HG02973 (cell line): ENCODE measurements around the gene OPN1SW.

ENCODE experiments used
- ATAC-seq: cut with Tn5 transposase; IDR thresholded peaks from one replicate; pipeline ENCODE4 v1.9.1; 2021; ENCODE audit warnings: moderate library complexity; ENCODE audit not compliant: unreplicated experiment

OPN1SW gene

DNA sequence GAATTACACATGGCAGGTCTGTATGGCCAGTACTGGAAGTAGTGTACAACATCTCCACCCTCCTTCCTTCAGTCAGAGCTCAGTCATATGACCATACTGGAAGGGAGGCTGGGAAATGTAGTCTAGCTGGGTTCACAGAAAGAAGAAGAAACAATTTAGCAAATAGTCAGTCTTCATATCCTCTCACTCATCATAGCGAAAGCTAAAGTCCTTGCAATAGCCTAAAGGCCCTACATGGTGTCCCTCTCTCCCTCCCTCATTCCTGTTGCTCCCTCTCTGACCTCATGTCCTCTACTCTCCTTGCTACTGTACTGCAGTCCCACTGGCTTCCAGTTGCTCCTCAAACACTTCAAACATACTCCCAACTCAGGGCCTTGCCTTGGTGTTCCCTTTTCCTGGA is 40.7 kb downstream of the OPN1SW start:
- no peak for ATAC-seq

DNA sequence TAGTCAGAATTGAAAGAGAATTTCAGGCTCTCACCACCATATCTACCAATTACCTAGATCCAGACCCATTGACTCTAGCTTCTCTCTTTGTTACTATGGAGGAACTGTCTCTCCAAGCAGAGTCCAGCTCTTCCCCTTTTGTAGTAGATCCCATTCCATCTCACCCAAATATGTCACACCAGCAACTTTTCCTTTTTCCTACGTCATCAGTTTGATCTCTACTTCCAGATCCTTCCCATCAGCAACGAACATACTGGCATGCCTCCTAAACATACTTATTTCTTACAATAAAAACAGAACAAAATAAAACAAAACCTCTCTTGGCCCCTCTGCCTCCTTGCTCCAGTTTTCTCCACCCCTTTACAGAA is 42.3 kb downstream of the OPN1SW start:
- ATAC-seq = no peak

DNA sequence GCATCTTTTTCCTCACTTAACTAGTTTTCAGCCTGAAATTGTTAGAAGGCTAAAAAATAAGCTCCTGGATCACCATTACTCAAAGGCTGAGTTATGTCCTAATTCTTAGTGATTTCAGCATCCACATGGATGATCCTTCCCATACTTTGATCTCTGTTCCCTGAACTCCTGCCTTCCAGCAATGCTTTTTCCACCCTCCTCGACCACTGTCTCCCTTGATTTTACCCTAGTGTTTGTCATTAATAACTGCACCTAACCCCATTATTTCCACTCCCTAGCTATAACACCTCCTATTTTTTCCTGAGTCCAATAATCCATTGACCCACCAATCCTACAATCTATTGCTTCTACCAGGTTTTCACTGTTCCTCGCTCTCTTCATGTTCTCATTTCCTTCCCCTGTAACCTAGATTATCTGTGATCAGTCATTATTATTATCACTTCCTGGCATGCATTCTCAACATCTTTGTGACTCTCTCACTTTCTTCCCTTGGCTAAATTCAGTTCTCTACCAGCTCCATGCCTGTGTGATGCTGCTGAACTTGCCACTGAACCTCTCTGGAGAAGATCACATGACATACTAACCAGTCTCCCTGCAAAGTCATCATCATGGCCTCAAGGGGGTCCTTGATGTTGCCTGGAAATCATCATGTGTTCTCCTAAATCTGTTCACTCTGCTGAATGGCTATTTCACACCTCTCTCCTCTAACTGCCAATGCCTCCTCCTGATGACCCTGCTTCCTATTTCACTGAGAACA is 42.9 kb downstream of the OPN1SW start:
- no peak for ATAC-seq

DNA sequence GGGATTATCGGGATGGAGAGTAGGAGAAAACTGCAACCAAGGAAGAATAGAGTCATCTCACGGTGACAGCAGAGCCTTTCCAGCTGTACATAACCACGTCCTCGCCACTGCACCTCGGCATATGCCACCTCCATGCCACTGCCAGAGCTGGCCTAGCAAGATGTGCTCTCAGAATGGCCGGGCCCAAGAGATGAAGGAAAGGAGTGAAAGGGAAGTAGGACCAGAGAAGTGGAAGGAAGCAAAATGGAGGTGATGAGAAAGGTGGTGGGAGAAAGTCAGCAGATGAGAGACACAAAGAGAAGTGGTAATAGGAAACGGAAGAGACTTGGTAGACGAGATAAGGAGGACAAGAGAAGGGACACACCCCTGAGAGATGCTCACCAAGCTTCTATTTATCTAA is 44.4 kb downstream of the OPN1SW start:
- ATAC-seq = no peak

DNA sequence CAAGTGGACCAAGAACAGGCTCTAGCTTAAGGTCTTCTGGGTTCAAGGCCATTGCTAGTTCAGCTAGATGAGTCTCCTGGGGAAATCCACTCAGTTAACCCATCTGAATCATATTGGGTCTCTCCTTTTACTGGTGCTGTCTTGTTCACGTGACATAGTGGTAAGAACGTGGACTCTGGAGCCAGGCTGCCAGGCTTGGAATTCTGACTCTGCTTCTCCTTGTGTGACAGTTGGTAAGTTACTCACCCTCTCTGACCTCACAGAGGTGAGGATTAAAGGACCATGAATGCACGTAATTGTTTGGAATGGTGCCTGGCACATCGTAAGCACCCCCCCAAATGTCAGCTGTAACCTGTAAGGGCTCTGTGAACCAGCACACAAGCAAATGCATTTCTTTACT is 46.1 kb downstream of the OPN1SW start:
- ATAC-seq = no peak

GRCh38 chr7:128728598-128728997 is 47.0 kb downstream of the OPN1SW start:
- ATAC-seq = no peak

DNA sequence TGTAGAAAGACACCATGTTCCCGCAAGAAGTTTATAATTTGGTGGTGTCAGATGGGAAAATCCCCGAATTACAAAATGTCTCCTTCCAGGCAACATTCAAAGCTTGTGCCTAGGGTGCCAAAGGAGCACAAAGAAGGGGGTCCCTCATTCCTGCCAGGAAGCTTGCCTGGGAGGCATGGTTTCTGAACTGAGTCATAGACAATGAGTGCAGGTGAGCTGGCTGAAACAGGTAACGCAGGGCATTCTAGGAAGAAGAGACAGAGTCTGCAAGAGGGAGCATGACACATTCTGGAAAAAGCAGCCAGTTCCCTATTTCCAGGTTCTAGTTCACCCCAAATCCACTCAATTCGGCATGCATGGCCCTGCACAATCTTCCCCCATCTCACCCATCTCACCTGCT is 48.4 kb downstream of the OPN1SW start:
- no peak for ATAC-seq

DNA sequence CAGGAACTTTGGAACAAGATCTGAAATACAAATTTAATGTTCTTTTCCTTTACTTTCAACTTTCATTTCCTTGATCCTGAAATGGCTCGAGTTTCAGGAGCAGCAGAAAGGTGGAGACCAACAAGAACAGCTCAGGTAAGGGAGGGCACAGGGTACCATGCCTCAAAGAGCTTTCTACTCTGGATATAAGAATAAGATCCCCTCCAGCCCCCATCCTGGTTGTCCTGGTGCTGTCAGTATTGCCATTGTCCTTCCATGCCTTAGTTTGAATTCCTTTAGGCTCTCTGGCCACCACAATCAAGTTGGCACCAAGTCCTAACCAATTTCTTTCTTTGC is 48.9 kb downstream of the OPN1SW start:
- no peak for ATAC-seq

DNA sequence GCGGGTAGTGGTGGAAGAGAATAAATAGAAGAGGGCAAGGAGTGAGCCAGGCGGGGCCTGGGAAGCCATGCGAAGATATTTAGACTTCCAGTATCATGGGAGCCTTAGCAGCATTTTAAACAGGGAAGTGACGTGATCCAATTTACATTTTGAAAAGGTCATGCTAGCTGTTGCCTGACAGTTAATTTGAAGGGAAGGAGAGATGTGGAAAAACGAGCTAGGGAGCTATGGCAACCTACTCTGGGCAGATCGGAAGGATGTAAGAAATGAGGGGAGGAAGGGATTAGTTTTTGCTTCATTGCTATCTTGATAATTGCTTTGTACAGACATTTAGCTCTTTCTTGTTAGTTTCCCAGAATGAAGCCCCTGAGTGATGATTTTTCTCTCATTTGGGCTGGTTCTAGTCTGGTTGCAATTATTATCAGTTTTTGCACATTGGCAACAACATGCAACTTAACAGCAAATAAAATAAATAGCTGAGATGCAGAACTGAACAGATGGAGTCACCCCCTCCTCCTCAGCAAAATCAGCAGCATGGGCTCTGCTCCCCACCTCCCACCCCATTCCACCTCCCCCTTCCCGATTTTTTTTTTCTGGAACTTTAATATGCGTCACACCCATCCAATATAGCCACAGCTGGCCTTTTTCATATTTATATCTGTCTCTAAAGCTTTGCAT is 49.4 kb downstream of the OPN1SW start:
- no peak for ATAC-seq

DNA sequence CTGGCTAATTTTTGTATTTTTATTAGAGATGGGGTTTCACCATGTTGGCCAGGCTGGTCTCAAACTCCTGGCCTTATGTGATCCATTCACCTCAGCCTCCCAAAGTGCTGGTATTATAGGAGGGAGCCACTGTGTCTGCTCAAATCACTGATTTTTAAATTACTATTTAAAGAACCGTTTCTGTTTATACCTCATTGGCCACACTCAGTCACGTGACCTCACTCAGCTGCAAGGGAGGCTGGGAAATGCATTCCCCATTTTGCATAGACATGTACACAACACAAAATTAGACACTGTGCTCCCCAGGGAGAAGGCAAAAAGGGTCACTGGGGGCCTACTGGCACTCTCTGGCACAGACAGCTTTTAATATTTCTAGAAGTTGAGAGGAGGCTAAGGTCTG is 50.1 kb downstream of the OPN1SW start:
- ATAC-seq = no peak

- ATAC-seq = no peak
Measured at GRCh38 chr7:128724743-128725142, 50.9 kb downstream of the OPN1SW start.
